A549 (cell line): ENCODE measurements around the gene UFD1. TPM values are rescaled to one million over a fixed set of nuclear protein-coding genes. Genes with fewer than 3 reads are reported as not detected.

Experiments
- ATAC-seq, 2 experiments: fragments of 200-7000 bp in 1 of 2; fragments of >200 bp in 1 of 2; cut with Nextera tagmentation in 1 of 2; cut with Tn5 transposase in 1 of 2; 3 replicates each; pipeline versions ENCODE4 v1.8.0 to v1.9.1; 2018 to 2020; ENCODE audit warnings: mild to moderate bottlenecking in 1 of 2, moderate library complexity in 1 of 2
- CTCF ChIA-PET: fragments of 300-600 bp; sonication (Branson Sonifier 250); formaldehyde crosslinking; extraction: SDS; loops from one replicate; lab custom pipeline; 2021; ENCODE audit warnings: antibody characterized with exemption, inconsistent platforms; lab: Yijun Ruan, JAX
- POLR2A ChIA-PET: fragments of 350-600 bp; formaldehyde crosslinking; extraction: SDS; loops from one replicate; lab custom pipeline; 2021; ENCODE audit warnings: antibody characterized with exemption, inconsistent platforms; lab: Yijun Ruan, JAX
- DNase-seq, 2 experiments: peaks; one replicate each; pipeline versions ENCODE4 v3.0.0 to v3.0.0-alpha.2; 2011 to 2016; ENCODE audit warnings: low read depth in 1 of 2, low spot score in 1 of 2
- FAIRE-seq: peaks from 2 replicates; lab custom pipeline; 2011; peaks lifted over from hg19 to GRCh38; lab: Jason Lieb, UNC
- H3K27ac ChIP-seq, 2 experiments: fragments of >200 bp; sonication (Bioruptor Twin); formaldehyde crosslinking; 3 replicates each; pipeline ENCODE4 v1.5.1; 2016 to 2017
- H3K4me1 ChIP-seq: fragments of >200 bp; sonication (Bioruptor Twin); formaldehyde crosslinking; 3 replicates; pipeline ENCODE4 v1.6.1; 2016
- H3K4me2 ChIP-seq: fragments of >200 bp; sonication (Bioruptor Twin); formaldehyde crosslinking; 3 replicates; pipeline ENCODE4 v1.6.1; 2016
- H3K4me3 ChIP-seq: fragments of >200 bp; sonication (Bioruptor Twin); formaldehyde crosslinking; 3 replicates; pipeline ENCODE4 v1.5.1; 2016
- H3K9me3 ChIP-seq: fragments of >200 bp; sonication (Bioruptor Twin); formaldehyde crosslinking; 3 replicates; pipeline ENCODE4 v1.6.1; 2016
- BHLHE40 ChIP-seq: IDR thresholded peaks from 2 replicates; pipeline ENCODE4 v1.6.1; 2012; ENCODE audit warnings: low read depth, low read length, inconsistent platforms
- CBX8 ChIP-seq: fragments of 200-600 bp; sonication (generic); IDR thresholded peaks from 2 replicates; pipeline ENCODE4 v1.6.1; 2016
- CEBPB ChIP-seq, 2 experiments: fragments of >200 bp in 1 of 2; sonication (Bioruptor Twin) in 1 of 2; formaldehyde crosslinking in 1 of 2; IDR thresholded peaks; 2 replicates each; pipeline ENCODE4 v1.6.1; 2012 to 2016
- CHD2 ChIP-seq: fragments of 150-350 bp; IDR thresholded peaks from 2 replicates; pipeline ENCODE4 v1.6.1; 2014; ENCODE audit warnings: low read length; ENCODE audit not compliant: partially characterized antibody
- EHF ChIP-seq: fragments of 250-450 bp; sonication (Bioruptor Pico); IDR thresholded peaks from 2 replicates; pipeline ENCODE4 v1.5.0; 2020; ENCODE audit warnings: mild to moderate bottlenecking
- ESRRA ChIP-seq: fragments of 150-350 bp; IDR thresholded peaks from 2 replicates; pipeline ENCODE4 v1.6.1; 2014; ENCODE audit warnings: mild to moderate bottlenecking, low read length, borderline replicate concordance
- FOSB ChIP-seq: fragments of 250-450 bp; sonication (Bioruptor Pico); IDR thresholded peaks from 2 replicates; pipeline ENCODE4 v1.5.0; 2020; ENCODE audit warnings: mild to moderate bottlenecking, moderate library complexity
- FOSL2 ChIP-seq, 2 experiments: fragments of 450-650 bp in 1 of 2; fragments of >200 bp in 1 of 2; sonication (Bioruptor Twin) in 1 of 2; formaldehyde crosslinking; IDR thresholded peaks; 2 replicates each; pipeline versions ENCODE4 v1.5.0 to v1.6.1; 2016 to 2020; ENCODE audit warnings: mild to moderate bottlenecking in 1 of 2, moderate library complexity in 1 of 2
- GATA3 ChIP-seq: IDR thresholded peaks from 2 replicates; pipeline ENCODE4 v1.6.1; 2012; ENCODE audit warnings: borderline replicate concordance
- HES2 ChIP-seq: fragments of >200 bp; sonication (Bioruptor Twin); formaldehyde crosslinking; IDR thresholded peaks from 2 replicates; pipeline ENCODE4 v1.6.1; 2016
- HEYL ChIP-seq: fragments of 250-450 bp; sonication (Bioruptor Pico); IDR thresholded peaks from 2 replicates; pipeline ENCODE4 v1.8.0; 2021; ENCODE audit warnings: mild to moderate bottlenecking, moderate library complexity
- HOXA7 ChIP-seq: fragments of 250-450 bp; sonication (Bioruptor Pico); IDR thresholded peaks from 2 replicates; pipeline ENCODE4 v1.5.0; 2020; ENCODE audit warnings: mild to moderate bottlenecking, moderate library complexity
- JUN ChIP-seq, 2 experiments: fragments of >200 bp; sonication (Bioruptor Twin); formaldehyde crosslinking; IDR thresholded peaks; 2 replicates in 1 of 2; 3 replicates in 1 of 2; pipeline ENCODE4 v1.6.1; 2016 to 2017
- JUNB ChIP-seq: fragments of >200 bp; sonication (Bioruptor Twin); formaldehyde crosslinking; IDR thresholded peaks from 2 replicates; pipeline ENCODE4 v1.6.1; 2016
- KDM1A ChIP-seq: fragments of 200-600 bp; sonication (generic); IDR thresholded peaks from 2 replicates; pipeline ENCODE4 v1.6.1; 2016; ENCODE audit warnings: low read depth, mild to moderate bottlenecking
- KDM5A ChIP-seq: fragments of 200-600 bp; sonication (generic); IDR thresholded peaks from 2 replicates; pipeline ENCODE4 v1.6.1; 2016; ENCODE audit warnings: antibody characterized with exemption, mild to moderate bottlenecking
- MAFK ChIP-seq: fragments of 450-650 bp; IDR thresholded peaks from 2 replicates; pipeline ENCODE4 v1.6.1; 2014; ENCODE audit not compliant: partially characterized antibody
- NFE2L2 ChIP-seq: fragments of 150-350 bp; conservative IDR thresholded peaks from 2 replicates; pipeline ENCODE4 v1.6.1; 2014; ENCODE audit warnings: low read length
- NPAS2 ChIP-seq: fragments of 250-450 bp; sonication (Bioruptor Pico); IDR thresholded peaks from 2 replicates; pipeline ENCODE4 v1.8.0; 2022; ENCODE audit warnings: mild to moderate bottlenecking, moderate library complexity, borderline replicate concordance
- NR3C1 ChIP-seq: fragments of >200 bp; sonication (Bioruptor Twin); formaldehyde crosslinking; IDR thresholded peaks from 3 replicates; pipeline ENCODE4 v1.6.1; 2017
- PHF8 ChIP-seq: fragments of 200-600 bp; sonication (generic); IDR thresholded peaks from 2 replicates; pipeline ENCODE4 v1.6.1; 2016; ENCODE audit warnings: low read depth, mild to moderate bottlenecking, antibody characterized with exemption, moderate library complexity, borderline replicate concordance
- POLR2A ChIP-seq: IDR thresholded peaks from 2 replicates; pipeline ENCODE4 v1.6.1; 2012; ENCODE audit warnings: mild to moderate bottlenecking, low read length
- RFX5 ChIP-seq: fragments of 450-650 bp; IDR thresholded peaks from 2 replicates; pipeline ENCODE4 v1.7.1; 2014; ENCODE audit warnings: antibody characterized with exemption, mild to moderate bottlenecking, moderate library complexity
- SMC3 ChIP-seq: fragments of >200 bp; sonication (Bioruptor Twin); formaldehyde crosslinking; IDR thresholded peaks from 3 replicates; pipeline ENCODE4 v1.6.1; 2018; ENCODE audit warnings: inconsistent platforms
- ZC3H11A ChIP-seq: fragments of 450-650 bp; IDR thresholded peaks from 2 replicates; pipeline ENCODE4 v1.6.1; 2014; ENCODE audit warnings: antibody characterized with exemption, mild to moderate bottlenecking
- ZNF302 ChIP-seq: fragments of 250-450 bp; sonication (Bioruptor Pico); IDR thresholded peaks from 2 replicates; pipeline ENCODE4 v1.9.0; 2021; ENCODE audit warnings: inconsistent platforms, mild to moderate bottlenecking, moderate library complexity
- ZSCAN20 ChIP-seq: fragments of 250-450 bp; sonication (Bioruptor Pico); IDR thresholded peaks from 2 replicates; pipeline ENCODE4 v1.8.0; 2022; ENCODE audit warnings: mild to moderate bottlenecking, moderate library complexity
- WGBS: methylation state at CpG from one replicate; pipeline ENCODE4 v1.1.6; 2017; ENCODE audit errors: missing lambda C conversion rate; 5-methylcytosine and 5-hydroxymethylcytosine counted together
- polyA plus RNA-seq, 4 experiments: library from polyadenylated mRNA; depleted of rRNA in 3 of 4; stranded (reverse); fragments of >200 nt; fragmentation: RNase III in 1 of 4; extraction: RNeasy Plus Mini Kit Qiagen cat#74134 plus additional on column Dnase treatment in 1 of 4; gene quantifications; 2 replicates in 3 of 4; 3 replicates in 1 of 4; pipeline ENCODE4 v1.2.3, GENCODE V29; 2011 to 2017
- TF ChIP-seq, protein P1 (sequence below): IDR thresholded peaks from 2 replicates; pipeline ENCODE4 v1.6.1; 2012; ENCODE audit warnings: low read depth, borderline replicate concordance
- TF ChIP-seq, protein P2 (sequence below): IDR thresholded peaks from 2 replicates; pipeline ENCODE4 v1.6.1; 2012
- TF ChIP-seq, protein P3 (sequence below): fragments of 250-450 bp; sonication (Bioruptor Pico); IDR thresholded peaks from 2 replicates; pipeline ENCODE4 v1.5.0; 2021; ENCODE audit warnings: mild to moderate bottlenecking, moderate library complexity, borderline replicate concordance

UFD1 gene
- polyA plus RNA-seq, 2 of the 4 experiments (the other 2 are of a cell fraction): 95.4 to 96.1 TPM

- TF ChIP-seq BHLHE40 (no peak), FOSL2 (IDR thresholded peaks at IDR 0.05) (no peak), FOSL2 (CRISPR knock-in tag; IDR thresholded peaks at IDR 0.05) (no peak)
Observed at GRCh38 chr22:19495562-19496323, 16.8 kb upstream of the UFD1 start (continued).

- FAIRE-seq (no peak), ATAC-seq (no peak), DNase-seq (no peak)
- H3K4me1 ChIP-seq: no peaks in the 10 kb centered on the region
- H3K9me3 ChIP-seq: no peaks in the 10 kb centered on the region
- WGBS: 86% methylated on average over 6 of the region's 6 CpGs
- POLR2A ChIA-PET: no interaction called here
- no peak overlapping the region for H3K4me3 ChIP-seq
- TF ChIP-seq, protein P1, sequence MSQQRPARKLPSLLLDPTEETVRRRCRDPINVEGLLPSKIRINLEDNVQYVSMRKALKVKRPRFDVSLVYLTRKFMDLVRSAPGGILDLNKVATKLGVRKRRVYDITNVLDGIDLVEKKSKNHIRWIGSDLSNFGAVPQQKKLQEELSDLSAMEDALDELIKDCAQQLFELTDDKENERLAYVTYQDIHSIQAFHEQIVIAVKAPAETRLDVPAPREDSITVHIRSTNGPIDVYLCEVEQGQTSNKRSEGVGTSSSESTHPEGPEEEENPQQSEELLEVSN: no peak
- TF ChIP-seq NPAS2 (CRISPR knock-in tag) (no peak), GATA3 (no peak), MAFK (no peak), EHF (no peak), SMC3 (no peak), PHF8 (no peak), JUN (IDR thresholded peaks at IDR 0.05) (no peak), FOSB (CRISPR knock-in tag) (no peak), ESRRA (no peak), CHD2 (no peak), NR3C1 (no peak), CEBPB (IDR thresholded peaks at IDR 0.05) (no peak), RFX5 (no peak), HOXA7 (CRISPR knock-in tag) (no peak), KDM1A (no peak)
- TF ChIP-seq, protein P2, sequence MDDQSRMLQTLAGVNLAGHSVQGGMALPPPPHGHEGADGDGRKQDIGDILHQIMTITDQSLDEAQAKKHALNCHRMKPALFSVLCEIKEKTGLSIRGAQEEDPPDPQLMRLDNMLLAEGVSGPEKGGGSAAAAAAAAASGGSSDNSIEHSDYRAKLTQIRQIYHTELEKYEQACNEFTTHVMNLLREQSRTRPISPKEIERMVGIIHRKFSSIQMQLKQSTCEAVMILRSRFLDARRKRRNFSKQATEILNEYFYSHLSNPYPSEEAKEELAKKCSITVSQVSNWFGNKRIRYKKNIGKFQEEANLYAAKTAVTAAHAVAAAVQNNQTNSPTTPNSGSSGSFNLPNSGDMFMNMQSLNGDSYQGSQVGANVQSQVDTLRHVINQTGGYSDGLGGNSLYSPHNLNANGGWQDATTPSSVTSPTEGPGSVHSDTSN: no peak
- no peak overlapping the region for H3K27ac ChIP-seq
- no peak overlapping the region for H3K4me2 ChIP-seq
- CTCF ChIA-PET: interaction anchor here (1.7 to 2.8 kb wide), 2 partner anchors 57 to 135 kb away, joined by 3 to 11 read pairs; no protein-coding TSS in a partner anchor
Observed at GRCh38 chr22:19494676-19495173, 15.7 kb upstream of the UFD1 start.

- POLR2A ChIA-PET: no interaction called here
- H3K9me3 ChIP-seq: no peaks in the 10 kb centered on the region
- CTCF ChIA-PET: interaction anchor here (1.7 to 2.8 kb wide), 2 partner anchors 58 to 136 kb away, joined by 3 to 11 read pairs; no protein-coding TSS in a partner anchor
- TF ChIP-seq ZC3H11A: no peak
- no peak for TF ChIP-seq CBX8
- TF ChIP-seq, protein P3, sequence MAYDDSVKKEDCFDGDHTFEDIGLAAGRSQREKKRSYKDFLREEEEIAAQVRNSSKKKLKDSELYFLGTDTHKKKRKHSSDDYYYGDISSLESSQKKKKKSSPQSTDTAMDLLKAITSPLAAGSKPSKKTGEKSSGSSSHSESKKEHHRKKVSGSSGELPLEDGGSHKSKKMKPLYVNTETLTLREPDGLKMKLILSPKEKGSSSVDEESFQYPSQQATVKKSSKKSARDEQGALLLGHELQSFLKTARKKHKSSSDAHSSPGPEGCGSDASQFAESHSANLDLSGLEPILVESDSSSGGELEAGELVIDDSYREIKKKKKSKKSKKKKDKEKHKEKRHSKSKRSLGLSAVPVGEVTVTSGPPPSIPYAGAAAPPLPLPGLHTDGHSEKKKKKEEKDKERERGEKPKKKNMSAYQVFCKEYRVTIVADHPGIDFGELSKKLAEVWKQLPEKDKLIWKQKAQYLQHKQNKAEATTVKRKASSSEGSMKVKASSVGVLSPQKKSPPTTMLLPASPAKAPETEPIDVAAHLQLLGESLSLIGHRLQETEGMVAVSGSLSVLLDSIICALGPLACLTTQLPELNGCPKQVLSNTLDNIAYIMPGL (CRISPR knock-in tag): no peak
- TF ChIP-seq JUNB: no peak
- no peak for TF ChIP-seq HES2
- no peak for TF ChIP-seq HOXA7 (CRISPR knock-in tag)
- TF ChIP-seq, protein P1: no peak
- no peak for TF ChIP-seq ZNF302 (CRISPR knock-in tag)
- no peak for TF ChIP-seq RFX5
- TF ChIP-seq CEBPB (IDR thresholded peaks at IDR 0.05): no peak
- TF ChIP-seq ZSCAN20: no peak
- TF ChIP-seq NR3C1: no peak
- TF ChIP-seq HEYL (CRISPR knock-in tag): no peak
- no peak for TF ChIP-seq NFE2L2
- no peak for TF ChIP-seq SMC3
- TF ChIP-seq BHLHE40: no peak
- TF ChIP-seq POLR2A: no peak
- TF ChIP-seq, protein P2: no peak
- TF ChIP-seq KDM5A: no peak
- TF ChIP-seq, all 56 proteins: peak for 0
- FAIRE-seq (no peak), DNase-seq (no peak), ATAC-seq (no peak)
- H3K4me1 ChIP-seq: 0 out of 3 replicates have a peak, but pooled peaks cover under 1% of the 10 kb centered on the region
- no peak overlapping the region for H3K4me3 ChIP-seq
- WGBS: 90% methylated on average over 7 of the region's 8 CpGs
- H3K27ac ChIP-seq: no peak overlapping the region
- H3K4me2 ChIP-seq: no peak overlapping the region
Observed at GRCh38 chr22:19494001-19494560, 15.1 kb upstream of the UFD1 start.
